Upper lobe of left lung (tissue), 6 donors: ENCODE measurements around the gene KDM2B. TPM values are rescaled to one million over a fixed set of nuclear protein-coding genes. Genes with fewer than 3 reads are reported as not detected.
A peak's percentile ranks its signal among the peaks of the same experiment; 100 is the strongest.

Source experiments
- ATAC-seq, 2 donors: fragments of 200-7000 bp; cut with Tn5 transposase; one replicate each; pipeline ENCODE4 v1.9.1; 2022; ENCODE audit warnings: mild to moderate bottlenecking in 2 of 2, moderate library complexity in 2 of 2; ENCODE audit not compliant: low FRiP score in 2 of 2
- DNase-seq, 2 donors: peaks; one replicate each; pipeline ENCODE4 v3.0.0-alpha.2; 2019 to 2020
- H3K27ac ChIP-seq, 4 donors: fragments of 200-600 bp; sonication (generic); one replicate each; pipeline ENCODE4 v1.5.1; 2016 to 2019
- H3K27me3 ChIP-seq, 4 donors: fragments of 200-600 bp; sonication (generic); one replicate each; pipeline ENCODE4 v1.5.1; 2017 to 2019
- H3K36me3 ChIP-seq, 4 donors: fragments of 200-600 bp; sonication (generic); one replicate each; pipeline ENCODE4 v1.5.1; 2016 to 2019
- H3K4me1 ChIP-seq, 4 donors: fragments of 200-600 bp; sonication (generic); one replicate each; pipeline ENCODE4 v1.5.1; 2018 to 2019
- H3K4me3 ChIP-seq, 4 donors: fragments of 200-600 bp; sonication (generic); one replicate each; pipeline ENCODE4 v1.5.1; 2017 to 2019; ENCODE audit warnings: mild to moderate bottlenecking in 2 of 4, moderate library complexity in 1 of 4
- H3K9me3 ChIP-seq, 4 donors: fragments of 200-600 bp; sonication (generic); one replicate each; pipeline ENCODE4 v1.5.1; 2018 to 2019
- EP300 ChIP-seq, 4 donors: sonication (generic); formaldehyde crosslinking; IDR thresholded peaks; one replicate each; pipeline ENCODE4 v1.5.1; 2017; ENCODE audit warnings: antibody characterized with exemption in 4 of 4, control low read depth in 2 of 4
- POLR2A ChIP-seq, 4 donors: fragments of 450-650 bp; IDR thresholded peaks; one replicate each; pipeline ENCODE4 v1.5.1; 2016 to 2017; ENCODE audit warnings: antibody characterized with exemption in 4 of 4, mild to moderate bottlenecking in 2 of 4
- POLR2AphosphoS5 ChIP-seq, 2 donors: sonication (generic); formaldehyde crosslinking; IDR thresholded peaks; one replicate each; pipeline ENCODE4 v1.5.1; 2017; ENCODE audit warnings: antibody characterized with exemption in 2 of 2
- WGBS, 2 donors: methylation state at CpG; one replicate each; pipeline ENCODE4 v1.1.5; 2017 to 2018; 5-methylcytosine and 5-hydroxymethylcytosine counted together
- total RNA-seq, 6 donors: library from RNA; depleted of rRNA in 4 of 6; stranded (reverse); fragments of >200 nt in 4 of 6; gene quantifications; one replicate each; pipeline versions ENCODE4 v1.1.0 to v1.2.1, GENCODE V29; 2016 to 2021
- TF ChIP-seq, protein P1 (sequence below), 6 experiments: fragments of 450-650 bp in 4 of 6; fragments of 200-600 bp in 2 of 6; sonication (generic) in 2 of 6; IDR thresholded peaks; one replicate each; pipeline ENCODE4 v1.5.1; 2016 to 2019; ENCODE audit warnings: antibody characterized with exemption in 6 of 6
- donor health status: DM: no; HTN: no; CAD: no; lungs with moderate emphysema.
- donor health status: DM: no; HTN: yes; CAD: no; lungs with severe emphysema.

KDM2B gene
- 10 to 100 TPM; 29.5 to 81.7 (median 34.2) TPM for total RNA-seq

DNA sequence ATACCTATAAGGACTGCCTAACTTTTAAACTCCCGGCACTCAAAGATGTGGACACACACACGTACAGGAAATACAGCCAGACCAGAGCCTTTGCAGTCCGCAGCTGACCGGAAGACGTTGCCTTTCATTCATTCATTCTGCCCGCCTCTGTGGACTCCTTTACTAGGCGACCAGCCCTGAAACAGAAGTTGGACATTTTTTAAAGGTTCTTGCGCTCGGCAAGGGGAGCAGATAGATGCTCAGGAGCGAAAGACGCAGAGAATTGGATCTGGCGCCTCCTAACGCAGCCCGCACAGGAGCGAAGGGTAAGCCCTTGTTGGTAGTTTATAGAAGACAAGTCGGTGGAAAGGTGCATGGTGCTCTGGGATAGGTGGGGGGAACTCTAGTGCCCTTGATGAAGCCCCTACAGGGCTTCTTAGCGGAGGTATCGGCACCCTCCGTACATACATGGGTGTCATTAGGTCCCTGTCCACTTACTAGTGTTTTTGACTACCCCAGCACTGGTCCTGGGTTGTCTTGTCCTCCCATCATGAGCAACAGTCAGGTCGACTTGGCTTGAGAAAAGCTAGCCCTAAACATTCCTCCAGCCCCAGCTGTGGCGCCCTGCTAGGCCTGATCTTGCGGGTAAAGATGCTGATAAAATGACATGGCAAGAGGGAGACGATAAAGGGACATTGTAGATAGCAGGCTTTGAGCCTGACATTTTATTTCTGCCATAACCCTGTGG, at the start of gene KDM2B:
Gene KDM2B (minus strand): TSS at position 65 of the 727 bp plus-strand sequence. CDS start 112 bp downstream, outside the sequence.
- TF ChIP-seq, protein P1, sequence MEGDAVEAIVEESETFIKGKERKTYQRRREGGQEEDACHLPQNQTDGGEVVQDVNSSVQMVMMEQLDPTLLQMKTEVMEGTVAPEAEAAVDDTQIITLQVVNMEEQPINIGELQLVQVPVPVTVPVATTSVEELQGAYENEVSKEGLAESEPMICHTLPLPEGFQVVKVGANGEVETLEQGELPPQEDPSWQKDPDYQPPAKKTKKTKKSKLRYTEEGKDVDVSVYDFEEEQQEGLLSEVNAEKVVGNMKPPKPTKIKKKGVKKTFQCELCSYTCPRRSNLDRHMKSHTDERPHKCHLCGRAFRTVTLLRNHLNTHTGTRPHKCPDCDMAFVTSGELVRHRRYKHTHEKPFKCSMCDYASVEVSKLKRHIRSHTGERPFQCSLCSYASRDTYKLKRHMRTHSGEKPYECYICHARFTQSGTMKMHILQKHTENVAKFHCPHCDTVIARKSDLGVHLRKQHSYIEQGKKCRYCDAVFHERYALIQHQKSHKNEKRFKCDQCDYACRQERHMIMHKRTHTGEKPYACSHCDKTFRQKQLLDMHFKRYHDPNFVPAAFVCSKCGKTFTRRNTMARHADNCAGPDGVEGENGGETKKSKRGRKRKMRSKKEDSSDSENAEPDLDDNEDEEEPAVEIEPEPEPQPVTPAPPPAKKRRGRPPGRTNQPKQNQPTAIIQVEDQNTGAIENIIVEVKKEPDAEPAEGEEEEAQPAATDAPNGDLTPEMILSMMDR (IDR thresholded peaks at IDR 0.05), result no peak
- TF ChIP-seq EP300 (IDR thresholded peaks at IDR 0.05), result no peak
- no peak for TF ChIP-seq POLR2AphosphoS5 (IDR thresholded peaks at IDR 0.05)
- no peak for TF ChIP-seq POLR2A (IDR thresholded peaks at IDR 0.05)
- H3K4me3 ChIP-seq, result peak within 1 kb of the TSS; percentile 52 to 78 (median 66)
- no peaks in the 10 kb centered on the region for H3K9me3 ChIP-seq
- DNase-seq, result peak in 1 of 2 donors; percentile 57
- WGBS, 2 donors, result 32 to 38% methylated on average over 20 to 23 of the region's 23 CpGs
- peak within 1 kb of the TSS; percentile 77 to 91 (median 87) for H3K27ac ChIP-seq
- no peaks in the 10 kb centered on the region for H3K27me3 ChIP-seq
- peak in 1 of 2 donors; percentile 65 for ATAC-seq
- peaks cover 21 to 52% (median 46%) of the 10 kb centered on the region in 4 donors for H3K4me1 ChIP-seq
- H3K36me3 ChIP-seq, result no peaks in the 10 kb centered on the region

- 76 to 81% methylated on average over 5 of the region's 5 CpGs for WGBS, 2 donors
- Histone ChIP-seq H3K27ac (peak overlapping the region; percentile 90 to 99 (median 94)), H3K4me1 (peaks cover 62 to 77% (median 66%) of the 10 kb centered on the region in 4 donors), H3K36me3 (no peaks in the 10 kb centered on the region), H3K27me3 (no peaks in the 10 kb centered on the region), H3K9me3 (no peaks in the 10 kb centered on the region), H3K4me3 (peak overlapping the region in 2 of 4 donors; percentile 63 to 93)
- TF ChIP-seq POLR2AphosphoS5 (IDR thresholded peaks at IDR 0.05), result no peak
- no peak for DNase-seq
- no peak for ATAC-seq
Measured at GRCh38 chr12:121628536-121628935, 47.7 kb upstream of the KDM2B start.

DNA sequence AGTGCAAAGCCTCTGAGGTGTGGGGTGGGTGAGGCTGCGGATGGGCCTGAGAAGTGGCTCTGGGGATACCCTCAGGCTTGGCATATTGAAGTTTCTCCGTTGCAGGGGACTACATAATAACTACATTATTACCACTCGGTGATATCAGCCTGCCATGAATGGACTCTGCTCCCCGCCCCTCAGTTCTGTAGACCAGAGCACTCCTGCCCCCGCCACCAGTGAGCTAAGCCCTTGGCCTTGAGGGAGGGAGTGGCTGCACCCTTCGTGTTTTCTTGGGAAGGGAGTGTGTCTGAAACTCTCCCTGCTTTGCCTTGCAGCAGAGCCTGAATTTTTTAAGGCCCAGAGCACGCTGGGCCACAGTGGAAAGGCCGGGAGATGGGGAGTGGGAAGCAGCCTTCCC, 47.2 kb upstream of the KDM2B start:
- TF ChIP-seq EP300 (IDR thresholded peaks at IDR 0.05), result no peak
- TF ChIP-seq POLR2A (IDR thresholded peaks at IDR 0.05), result no peak
- no peak for TF ChIP-seq POLR2AphosphoS5 (IDR thresholded peaks at IDR 0.05)
- TF ChIP-seq, protein P1 (IDR thresholded peaks at IDR 0.05), result no peak
- peaks cover 58 to 72% (median 61%) of the 10 kb centered on the region in 4 donors for H3K4me1 ChIP-seq
- DNase-seq (no peak), ATAC-seq (peak in 1 of 2 donors; percentile 20)
- 41 to 54% methylated on average over 5 to 8 of the region's 8 CpGs for WGBS, 2 donors
- no peaks in the 10 kb centered on the region for H3K9me3 ChIP-seq
- H3K4me3 ChIP-seq, result peak overlapping the region; percentile 61 to 93 (median 70)
- H3K27ac ChIP-seq, result peak overlapping the region; percentile 90 to 99 (median 94)
- no peaks in the 10 kb centered on the region for H3K36me3 ChIP-seq
- no peaks in the 10 kb centered on the region for H3K27me3 ChIP-seq

GRCh38 chr12:121626853-121627640, 46.2 kb upstream of the KDM2B start:
- peak; percentile 71 to 77 for ATAC-seq
- TF ChIP-seq, protein P1 (IDR thresholded peaks at IDR 0.05), result peak in 2 of 6 experiments; percentile 11 to 39
- peak in 1 of 2 donors; percentile 42 for TF ChIP-seq POLR2AphosphoS5 (IDR thresholded peaks at IDR 0.05)
- TF ChIP-seq POLR2A (IDR thresholded peaks at IDR 0.05), result no peak
- no peak for TF ChIP-seq EP300 (IDR thresholded peaks at IDR 0.05)
- H3K4me3 ChIP-seq, result peak overlapping the region; percentile 61 to 93 (median 70)
- no peaks in the 10 kb centered on the region for H3K9me3 ChIP-seq
- DNase-seq, result peak; percentile 69 to 90
- no peaks in the 10 kb centered on the region for H3K27me3 ChIP-seq
- H3K4me1 ChIP-seq, result peaks cover 49 to 62% (median 52%) of the 10 kb centered on the region in 4 donors
- H3K36me3 ChIP-seq, result no peaks in the 10 kb centered on the region
- peak overlapping the region; percentile 90 to 99 (median 94) for H3K27ac ChIP-seq
- WGBS, 2 donors, result 0 to 1% methylated on average over 13 to 40 of the region's 53 CpGs
